ENCODE measurements around the gene MLLT1. TPM values are rescaled to one million over a fixed set of nuclear protein-coding genes. Genes with fewer than 3 reads are reported as not detected.

The MLLT1 gene
- total RNA-seq, 4 donors from 2014 or later: 5.9 to 103 (median 13.3) TPM

DNA sequence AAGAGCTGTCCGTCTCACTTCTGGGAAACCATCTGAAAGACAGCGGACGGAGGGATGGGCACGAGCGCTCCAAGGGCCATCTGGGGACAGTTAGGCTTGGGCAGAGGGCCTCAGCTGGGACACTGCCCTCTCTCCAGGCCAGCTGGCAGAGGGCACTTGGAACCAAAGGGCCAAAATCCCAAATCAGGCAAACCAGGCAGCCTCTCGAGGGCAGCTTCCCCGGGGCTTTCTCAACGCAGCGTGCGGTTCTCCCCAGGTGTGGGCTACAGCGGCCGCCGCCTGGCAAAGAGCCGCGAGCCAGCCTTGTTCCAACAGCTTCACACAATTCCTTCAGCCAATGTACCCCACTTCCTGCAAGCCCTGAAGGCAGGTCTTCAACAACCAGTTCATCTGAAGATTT lies 5.0 kb downstream of the MLLT1 start:
- H3K4me1 ChIP-seq: peaks cover 30 to 47% of the 10 kb centered on the region in 2 donors
- H3K27ac ChIP-seq: peak overlapping the region; percentile 92 to 93
- no peak overlapping the region for H3K4me3 ChIP-seq
- intact Hi-C loops (cut with DNase I; ENCODE audit: low total_unique reads): loop anchor here (5.0 kb wide), 1 partner anchor 37 kb away; no protein-coding TSS in a partner anchor
- DNase-seq: peak in 1 of 2 donors; percentile 29
- H3K9me3 ChIP-seq: no peaks in the 10 kb centered on the region
- no peaks in the 10 kb centered on the region for H3K27me3 ChIP-seq
- H3K36me3 ChIP-seq: no peaks in the 10 kb centered on the region
- TF ChIP-seq CTCF (IDR thresholded peaks at IDR 0.05): no peak
- no peak for TF ChIP-seq POLR2A (IDR thresholded peaks at IDR 0.05)

DNA sequence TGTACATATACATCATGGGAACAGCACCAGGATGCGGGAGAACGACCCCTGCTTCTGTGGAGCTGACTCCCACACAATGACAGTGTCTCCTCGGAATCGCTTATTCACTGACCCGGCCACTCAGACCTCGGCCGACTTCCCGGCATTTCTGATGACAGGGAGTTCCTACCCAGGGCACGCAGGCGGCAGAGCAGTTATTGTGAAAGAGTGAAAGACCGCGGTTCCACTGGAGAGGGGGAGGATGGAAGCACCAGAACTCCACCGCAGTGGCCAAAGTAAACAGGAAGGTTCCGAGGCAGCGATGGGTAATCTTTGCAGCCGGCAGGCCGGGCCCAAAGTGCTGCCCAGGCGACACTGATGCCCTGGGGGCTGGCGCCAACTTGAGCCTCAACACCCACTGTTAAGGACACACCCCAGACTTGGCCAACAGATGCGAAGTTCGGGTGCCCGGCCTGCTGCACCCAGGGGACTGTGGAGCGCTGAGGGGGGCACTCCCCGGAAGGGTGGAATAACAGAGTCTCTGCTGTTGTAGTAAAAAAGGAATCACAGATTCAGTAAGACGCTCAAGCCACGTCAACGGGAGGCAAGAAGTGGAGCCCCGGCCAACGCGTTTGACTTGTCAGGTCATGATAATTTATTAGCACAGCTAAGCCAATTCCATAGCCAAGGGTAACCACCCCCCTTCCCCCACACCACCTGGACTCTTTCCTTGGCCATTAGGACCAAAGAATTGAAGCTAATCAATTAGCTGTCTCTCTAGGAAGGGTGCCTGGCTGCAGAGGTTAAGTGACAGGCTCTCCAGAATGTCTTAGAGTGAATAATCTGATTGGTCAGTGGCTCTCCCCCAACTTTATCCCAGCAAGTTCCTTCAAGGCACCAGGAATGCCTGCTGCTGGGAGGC lies 5.8 kb downstream of the MLLT1 start:
- Histone ChIP-seq H3K9me3 (no peaks in the 10 kb centered on the region), H3K4me3 (peak overlapping the region; percentile 1 to 20), H3K36me3 (no peaks in the 10 kb centered on the region), H3K4me1 (peaks cover 30 to 47% of the 10 kb centered on the region in 2 donors), H3K27ac (peak overlapping the region; percentile 92 to 93), H3K27me3 (no peaks in the 10 kb centered on the region)
- DNase-seq: peak; percentile 77 to 82
- intact Hi-C loops (cut with DNase I; ENCODE audit: low total_unique reads): loop anchor here (5.0 kb wide), 1 partner anchor 37 kb away; no protein-coding TSS in a partner anchor
- TF ChIP-seq CTCF (IDR thresholded peaks at IDR 0.05): no peak
- no peak for TF ChIP-seq POLR2A (IDR thresholded peaks at IDR 0.05)

DNA sequence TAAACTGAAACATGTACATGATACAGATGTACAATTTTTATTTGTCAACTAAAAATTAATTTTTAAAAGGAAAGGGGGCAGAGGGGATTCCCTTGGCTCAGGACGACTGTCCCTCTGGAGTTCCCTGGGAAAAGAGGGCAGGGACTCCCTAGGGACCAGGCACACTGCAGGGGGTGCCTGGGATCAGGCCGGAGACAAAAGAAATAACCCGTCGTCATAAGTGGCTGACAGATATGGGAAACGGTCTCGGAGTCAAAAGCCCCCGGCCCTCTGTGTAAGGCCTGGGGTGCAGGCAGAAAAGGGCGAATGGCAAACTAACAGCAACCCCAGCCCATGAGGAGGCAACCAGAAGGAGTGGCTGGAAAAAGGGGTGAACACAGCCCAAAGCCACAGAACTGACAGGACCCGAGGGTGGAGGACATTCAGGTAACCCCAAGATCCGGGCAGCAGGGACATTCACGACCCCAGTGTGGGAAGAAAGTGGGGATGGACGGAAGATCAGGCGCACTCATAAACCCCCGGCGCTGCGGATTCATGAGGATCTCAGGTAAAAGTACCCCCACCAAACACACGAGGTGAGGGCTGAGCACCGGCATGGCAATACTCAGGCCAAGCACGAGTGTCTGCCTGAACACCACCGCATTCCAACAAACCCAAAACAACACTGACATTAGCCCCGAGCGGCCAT lies 6.7 kb downstream of the MLLT1 start:
- Histone ChIP-seq H3K27me3 (no peaks in the 10 kb centered on the region), H3K4me1 (peaks cover 30 to 42% of the 10 kb centered on the region in 2 donors), H3K4me3 (peak overlapping the region in 1 of 2 donors; percentile 20), H3K9me3 (no peaks in the 10 kb centered on the region), H3K36me3 (no peaks in the 10 kb centered on the region), H3K27ac (peak overlapping the region; percentile 92 to 93)
- intact Hi-C loops (cut with DNase I; ENCODE audit: low total_unique reads): loop anchor here (5.0 kb wide), 1 partner anchor 36 kb away; no protein-coding TSS in a partner anchor
- TF ChIP-seq CTCF (IDR thresholded peaks at IDR 0.05) (no peak), POLR2A (IDR thresholded peaks at IDR 0.05) (no peak)
- peak in 1 of 2 donors; percentile 23 for DNase-seq

GRCh38 chr19:6272411-6272791 lies 7.4 kb downstream of the MLLT1 start:
- peaks cover 30 to 40% of the 10 kb centered on the region in 2 donors for H3K4me1 ChIP-seq
- H3K36me3 ChIP-seq: no peaks in the 10 kb centered on the region
- peak overlapping the region; percentile 14 to 33 for H3K4me3 ChIP-seq
- peak overlapping the region; percentile 92 to 93 for H3K27ac ChIP-seq
- intact Hi-C loops (cut with DNase I; ENCODE audit: low total_unique reads): loop anchor here (5.0 kb wide), 1 partner anchor 35 kb away; no protein-coding TSS in a partner anchor
- peak in 1 of 2 donors; percentile 35 for DNase-seq
- TF ChIP-seq CTCF (IDR thresholded peaks at IDR 0.05): no peak
- TF ChIP-seq POLR2A (IDR thresholded peaks at IDR 0.05): no peak
- no peaks in the 10 kb centered on the region for H3K27me3 ChIP-seq
- no peaks in the 10 kb centered on the region for H3K9me3 ChIP-seq

All from uterus (tissue), 4 donors.